HG03558 (cell line): ENCODE results near the gene DENND1B.
"Not testable (repeated sequence)": the region's sequence is repeated elsewhere in the genome, so short reads cannot be mapped to it uniquely, and the experiment has no call there.

ENCODE experiments used
- ATAC-seq: cut with Tn5 transposase; IDR thresholded peaks from one replicate; pipeline ENCODE4 v1.9.1; 2021; ENCODE audit warnings: moderate number of reproducible peaks; ENCODE audit not compliant: unreplicated experiment; ENCODE audit errors: extremely low read depth

Gene DENND1B

GRCh38 chr1:197585809-197586208, 189.5 kb downstream of the DENND1B start:
- ATAC-seq, result no peak

- no peak for ATAC-seq
Measured at GRCh38 chr1:197577580-197577979, 197.7 kb downstream of the DENND1B start.

GRCh38 chr1:197575531-197575930, 199.7 kb downstream of the DENND1B start:
- not testable (repeated sequence) for ATAC-seq

- ATAC-seq, result no peak
Measured at GRCh38 chr1:197572169-197572568, 203.1 kb downstream of the DENND1B start.

- ATAC-seq, result no peak
Measured at GRCh38 chr1:197567442-197567841, 207.8 kb downstream of the DENND1B start.

GRCh38 chr1:197561041-197561440, 214.2 kb downstream of the DENND1B start:
- ATAC-seq, result no peak

GRCh38 chr1:197559655-197560054, 215.6 kb downstream of the DENND1B start:
- ATAC-seq, result no peak

GRCh38 chr1:197559244-197559643, 216.0 kb downstream of the DENND1B start:
- ATAC-seq, result no peak

- no peak for ATAC-seq
Measured at GRCh38 chr1:197557302-197557701, 218.0 kb downstream of the DENND1B start.

- no peak for ATAC-seq
Measured at GRCh38 chr1:197553281-197553680, 222.0 kb downstream of the DENND1B start.

- ATAC-seq, result no peak
Measured at GRCh38 chr1:197546989-197547388, 228.3 kb downstream of the DENND1B start.

GRCh38 chr1:197544553-197544952, 230.7 kb downstream of the DENND1B start:
- ATAC-seq, result no peak

- ATAC-seq, result no peak
Measured at GRCh38 chr1:197544130-197544529, 231.2 kb downstream of the DENND1B start.

- ATAC-seq, result no peak
Measured at GRCh38 chr1:197541411-197541810, 233.9 kb downstream of the DENND1B start.

- ATAC-seq, result no peak
Measured at GRCh38 chr1:197526736-197527371, 248.4 kb downstream of the DENND1B start.

- peak; percentile 49 for ATAC-seq
Measured at GRCh38 chr1:197521118-197521739, 254.1 kb downstream of the DENND1B start.

- no peak for ATAC-seq
Measured at GRCh38 chr1:197519741-197520334, 255.4 kb downstream of the DENND1B start.

- ATAC-seq, result no peak
Measured at GRCh38 chr1:197515421-197515820, 259.9 kb downstream of the DENND1B start.

- no peak for ATAC-seq
Measured at GRCh38 chr1:197510691-197511378, 264.4 kb downstream of the DENND1B start.

GRCh38 chr1:197496722-197497121, 278.6 kb downstream of the DENND1B start:
- ATAC-seq, result no peak

GRCh38 chr1:197491505-197491904, 283.8 kb downstream of the DENND1B start:
- ATAC-seq, result not testable (repeated sequence)
